ENCODE results near the gene SLC7A9.
"Not testable (repeated sequence)": the region's sequence is repeated elsewhere in the genome, so short reads cannot be mapped to it uniquely, and the experiment has no call there.

Gene SLC7A9

DNA sequence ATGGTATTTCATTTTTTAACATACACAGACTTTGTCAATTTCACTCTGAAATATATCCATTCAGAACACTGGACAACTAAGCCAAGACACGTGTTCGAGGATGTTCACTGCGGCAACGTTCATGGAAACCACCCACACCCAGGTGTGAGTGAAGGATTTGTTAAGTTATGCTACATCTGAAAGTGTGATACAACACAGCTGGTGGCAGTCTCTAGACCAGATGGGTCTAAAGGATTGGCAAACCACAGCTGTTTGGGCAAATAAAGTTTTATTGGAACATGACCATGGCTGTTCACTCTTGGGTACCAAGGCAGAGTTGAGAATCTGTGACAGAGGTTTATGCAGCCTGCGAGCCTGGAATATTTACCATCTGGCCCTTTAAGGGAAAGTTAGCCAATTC is 12.0 kb downstream of the SLC7A9 start:
- no peak overlapping the region for H3K27ac Mint-ChIP-seq (ENCODE audit: low read depth)
- no peaks in the 10 kb centered on the region for H3K4me1 Mint-ChIP-seq

DNA sequence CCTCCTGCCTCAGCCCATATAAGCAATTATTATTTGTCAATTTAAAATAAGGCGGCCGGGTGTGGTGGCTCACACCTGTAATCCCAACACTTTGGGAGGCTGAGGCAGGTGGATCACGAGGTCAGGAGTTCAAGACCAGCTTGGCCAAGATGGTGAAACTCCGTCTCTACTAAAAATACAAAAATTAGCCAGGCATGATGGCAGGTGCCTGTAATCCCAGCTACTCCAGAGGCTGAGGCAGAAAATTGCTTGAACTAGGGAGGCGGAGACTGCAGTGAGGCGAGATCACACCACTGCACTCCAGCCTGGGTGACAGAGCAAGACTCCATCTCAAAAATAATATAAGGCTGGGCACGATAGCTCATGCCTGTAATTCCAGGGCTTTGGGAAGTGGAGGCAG is 12.7 kb downstream of the SLC7A9 start:
- not testable (repeated sequence) for H3K27me3 Mint-ChIP-seq; H3K4me1 Mint-ChIP-seq; H3K9me3 Mint-ChIP-seq; DNase-seq (ENCODE audit: low spot score in 2 of 2); H3K36me3 Mint-ChIP-seq (ENCODE audit: insufficient read depth); H3K4me3 Mint-ChIP-seq; ATAC-seq (replicated peaks; ENCODE audit: extremely low read depth, poor library complexity, severe bottlenecking); H3K27ac Mint-ChIP-seq (ENCODE audit: low read depth)

More for the DNA sequence above, 12.0 kb downstream of the SLC7A9 start:
- Mint-ChIP-seq H3K9me3 (no peaks in the 10 kb centered on the region), H3K4me3 (no peak overlapping the region), H3K36me3 (ENCODE audit: insufficient read depth) (no peaks in the 10 kb centered on the region), H3K27me3 (no peaks in the 10 kb centered on the region)
- ATAC-seq (replicated peaks; ENCODE audit: extremely low read depth, poor library complexity, severe bottlenecking) (no peak), DNase-seq (ENCODE audit: low spot score in 2 of 2) (no peak)

GRCh38 chr19:32852216-32852615 is 17.4 kb downstream of the SLC7A9 start:
- no peak for ATAC-seq (replicated peaks; ENCODE audit: extremely low read depth, poor library complexity, severe bottlenecking)

DNA sequence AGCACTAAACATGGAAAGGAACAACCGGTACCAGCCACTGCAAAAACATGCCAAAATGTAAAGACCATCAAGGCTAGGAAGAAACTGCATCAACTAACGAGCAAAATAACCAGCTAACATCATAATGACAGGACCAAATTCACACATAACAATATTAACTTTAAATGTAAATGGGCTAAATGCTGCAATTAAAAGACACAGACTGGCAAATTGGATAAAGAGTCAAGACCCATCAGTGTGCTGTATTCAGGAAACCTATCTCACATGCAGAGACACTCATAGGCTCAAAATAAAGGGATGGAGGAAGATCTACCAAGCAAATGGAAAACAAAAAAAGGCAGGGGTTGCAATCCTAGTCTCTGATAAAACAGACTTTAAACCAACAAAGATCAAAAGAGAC is 21.5 kb downstream of the SLC7A9 start:
- H3K27ac Mint-ChIP-seq (ENCODE audit: low read depth); H3K4me3 Mint-ChIP-seq; ATAC-seq (replicated peaks; ENCODE audit: extremely low read depth, poor library complexity, severe bottlenecking); DNase-seq (ENCODE audit: low spot score in 2 of 2); H3K36me3 Mint-ChIP-seq (ENCODE audit: insufficient read depth); H3K9me3 Mint-ChIP-seq; H3K4me1 Mint-ChIP-seq; H3K27me3 Mint-ChIP-seq: not testable (repeated sequence)

More at GRCh38 chr19:32852216-32852615, 17.4 kb downstream of the SLC7A9 start:
- H3K27me3 Mint-ChIP-seq = no peaks in the 10 kb centered on the region
- H3K4me3 Mint-ChIP-seq = no peak overlapping the region
- H3K27ac Mint-ChIP-seq (ENCODE audit: low read depth) = no peak overlapping the region
- no peaks in the 10 kb centered on the region for H3K9me3 Mint-ChIP-seq
- no peaks in the 10 kb centered on the region for H3K4me1 Mint-ChIP-seq
- DNase-seq (ENCODE audit: low spot score in 2 of 2) = no peak
- no peaks in the 10 kb centered on the region for H3K36me3 Mint-ChIP-seq (ENCODE audit: insufficient read depth)

DNA sequence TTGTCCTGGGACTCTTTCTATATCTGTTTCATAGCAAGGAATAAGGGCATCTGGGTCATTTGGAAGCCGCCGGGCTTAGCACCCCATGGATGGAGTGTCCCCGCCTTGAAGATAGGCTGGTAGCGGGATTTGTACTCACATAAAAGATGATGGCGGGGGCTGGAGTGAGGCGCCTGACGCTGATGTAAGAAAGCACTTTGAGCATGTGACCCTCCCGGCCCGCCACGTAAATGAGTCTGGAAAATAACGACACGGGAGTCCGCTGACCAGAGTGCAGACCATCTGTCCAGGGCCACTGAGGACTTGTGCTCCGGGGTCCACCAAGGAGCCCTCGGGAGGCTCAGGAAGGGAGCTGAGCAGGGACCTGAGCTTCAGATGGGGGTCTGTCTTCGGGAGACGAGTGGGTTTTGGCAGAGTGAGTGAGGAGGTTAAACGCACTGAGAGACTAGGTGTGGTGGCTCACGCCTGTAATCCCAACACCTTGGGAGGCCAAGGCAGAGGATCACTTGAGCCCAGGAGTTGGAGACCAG is 25.8 kb downstream of the SLC7A9 start:
- Mint-ChIP-seq H3K4me3 (no peak overlapping the region), H3K36me3 (ENCODE audit: insufficient read depth) (peaks cover 3% of the 10 kb centered on the region), H3K4me1 (peaks cover 4% of the 10 kb centered on the region), H3K27ac (ENCODE audit: low read depth) (no peak overlapping the region), H3K9me3 (peaks cover 19% of the 10 kb centered on the region), H3K27me3 (no peaks in the 10 kb centered on the region)
- DNase-seq (ENCODE audit: low spot score in 2 of 2) (no peak), ATAC-seq (replicated peaks; ENCODE audit: extremely low read depth, poor library complexity, severe bottlenecking) (no peak)

DNA sequence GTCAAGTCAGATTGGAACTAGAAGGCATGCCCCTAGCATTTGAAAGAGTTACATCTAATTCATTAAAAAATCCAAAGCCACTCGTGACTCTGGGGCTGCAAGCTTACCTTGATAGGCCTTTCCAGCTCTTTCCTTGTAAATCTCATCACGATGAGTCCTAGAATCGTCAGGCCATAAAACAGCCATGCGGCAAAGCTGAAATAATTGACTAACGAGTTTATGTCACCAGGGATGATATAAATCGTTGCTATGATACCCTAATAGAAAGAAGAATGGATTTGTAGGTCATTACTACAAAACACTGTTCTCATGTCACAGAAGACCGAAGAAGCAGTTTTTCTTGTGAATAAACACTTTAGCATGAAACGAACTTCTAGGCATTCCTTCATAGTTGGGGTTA is 27.5 kb downstream of the SLC7A9 start:
- H3K4me1 Mint-ChIP-seq = peaks cover 4% of the 10 kb centered on the region
- H3K36me3 Mint-ChIP-seq (ENCODE audit: insufficient read depth) = peaks cover 3% of the 10 kb centered on the region

GRCh38 chr19:32837531-32837930 is 32.0 kb downstream of the SLC7A9 start:
- H3K9me3 Mint-ChIP-seq = peaks cover 19% of the 10 kb centered on the region

More for the DNA sequence above, 27.5 kb downstream of the SLC7A9 start:
- H3K4me3 Mint-ChIP-seq = no peak overlapping the region
- ATAC-seq (replicated peaks; ENCODE audit: extremely low read depth, poor library complexity, severe bottlenecking) = no peak
- no peak for DNase-seq (ENCODE audit: low spot score in 2 of 2)
- H3K9me3 Mint-ChIP-seq = peaks cover 19% of the 10 kb centered on the region
- no peaks in the 10 kb centered on the region for H3K27me3 Mint-ChIP-seq
- no peak overlapping the region for H3K27ac Mint-ChIP-seq (ENCODE audit: low read depth)

GRCh38 chr19:32833388-32833787 is 36.2 kb downstream of the SLC7A9 start:
- not testable (repeated sequence) for H3K36me3 Mint-ChIP-seq (ENCODE audit: insufficient read depth); ATAC-seq (replicated peaks; ENCODE audit: extremely low read depth, poor library complexity, severe bottlenecking); H3K4me3 Mint-ChIP-seq; H3K9me3 Mint-ChIP-seq; H3K4me1 Mint-ChIP-seq; H3K27ac Mint-ChIP-seq (ENCODE audit: low read depth); H3K27me3 Mint-ChIP-seq; DNase-seq (ENCODE audit: low spot score in 2 of 2)

More at GRCh38 chr19:32837531-32837930, 32.0 kb downstream of the SLC7A9 start:
- no peak for DNase-seq (ENCODE audit: low spot score in 2 of 2)
- Mint-ChIP-seq H3K27me3 (no peaks in the 10 kb centered on the region), H3K4me3 (no peak overlapping the region), H3K4me1 (no peaks in the 10 kb centered on the region), H3K36me3 (ENCODE audit: insufficient read depth) (peaks cover 3% of the 10 kb centered on the region), H3K27ac (ENCODE audit: low read depth) (no peak overlapping the region)
- no peak for ATAC-seq (replicated peaks; ENCODE audit: extremely low read depth, poor library complexity, severe bottlenecking)

DNA sequence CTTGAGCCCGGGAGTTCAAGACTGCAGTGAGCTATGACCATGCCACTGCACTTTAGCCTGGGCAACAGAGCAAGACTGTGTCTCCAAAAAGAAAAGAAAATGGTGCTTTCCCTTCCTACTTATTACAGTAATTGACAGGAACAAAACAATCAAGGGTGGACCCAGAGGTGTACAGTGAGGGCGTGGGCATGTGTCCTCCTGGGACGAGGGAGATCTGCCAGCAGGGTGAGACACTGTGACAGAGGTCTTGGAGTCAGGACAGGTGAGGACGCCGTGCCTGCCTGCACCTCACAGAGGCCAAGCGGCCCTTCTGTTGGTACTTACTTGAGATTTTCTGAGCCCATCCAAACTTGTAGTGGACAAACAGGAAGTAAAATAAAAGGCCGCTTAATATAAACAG is 36.7 kb downstream of the SLC7A9 start:
- H3K4me3 Mint-ChIP-seq; H3K9me3 Mint-ChIP-seq; DNase-seq (ENCODE audit: low spot score in 2 of 2); H3K4me1 Mint-ChIP-seq; H3K27ac Mint-ChIP-seq (ENCODE audit: low read depth); H3K27me3 Mint-ChIP-seq; H3K36me3 Mint-ChIP-seq (ENCODE audit: insufficient read depth); ATAC-seq (replicated peaks; ENCODE audit: extremely low read depth, poor library complexity, severe bottlenecking): not testable (repeated sequence)

DNA sequence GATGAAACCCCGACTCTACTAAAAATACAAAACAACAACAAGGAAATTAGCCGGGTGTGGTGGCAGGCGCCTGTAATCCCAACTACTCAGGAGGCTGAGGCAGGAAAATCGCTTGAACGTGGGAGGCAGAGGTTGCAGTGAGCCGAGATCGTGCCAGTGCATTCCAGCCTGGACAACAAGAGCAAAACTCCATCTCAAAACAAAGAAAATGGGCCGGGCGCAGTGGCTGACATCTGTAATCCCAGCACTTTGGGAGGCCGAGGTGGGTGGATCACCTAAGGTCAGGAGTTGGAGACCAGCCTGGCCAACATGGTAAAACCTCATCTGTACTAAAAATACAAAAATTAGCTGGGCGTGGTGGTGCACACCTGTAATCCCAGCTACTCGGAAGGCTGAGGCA is 37.5 kb downstream of the SLC7A9 start:
- H3K27ac Mint-ChIP-seq (ENCODE audit: low read depth); H3K27me3 Mint-ChIP-seq; H3K36me3 Mint-ChIP-seq (ENCODE audit: insufficient read depth); H3K4me1 Mint-ChIP-seq; H3K4me3 Mint-ChIP-seq; DNase-seq (ENCODE audit: low spot score in 2 of 2); ATAC-seq (replicated peaks; ENCODE audit: extremely low read depth, poor library complexity, severe bottlenecking); H3K9me3 Mint-ChIP-seq: not testable (repeated sequence)

DNA sequence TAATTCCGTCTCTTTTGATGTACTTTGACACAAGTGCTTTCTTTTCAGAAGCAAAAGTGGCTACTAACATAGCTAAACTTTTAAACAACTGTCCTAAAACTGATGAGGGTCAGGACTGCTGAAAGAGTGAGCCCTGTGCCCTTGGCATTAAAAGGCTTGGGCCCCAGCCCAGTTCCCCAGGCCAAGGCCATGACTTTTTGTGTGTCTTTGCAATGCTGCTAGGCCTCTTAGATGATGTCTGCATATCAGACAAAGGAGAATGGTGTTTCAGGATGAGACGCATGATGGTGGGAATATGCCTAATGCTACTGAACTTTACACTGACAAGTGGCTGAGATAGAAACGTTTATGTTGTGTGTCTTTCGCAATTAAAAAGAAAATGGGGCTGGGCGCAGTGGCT is 38.0 kb downstream of the SLC7A9 start:
- ATAC-seq (replicated peaks; ENCODE audit: extremely low read depth, poor library complexity, severe bottlenecking) (no peak), DNase-seq (ENCODE audit: low spot score in 2 of 2) (no peak)
- H3K36me3 Mint-ChIP-seq (ENCODE audit: insufficient read depth) = no peaks in the 10 kb centered on the region
- no peaks in the 10 kb centered on the region for H3K9me3 Mint-ChIP-seq
- H3K4me1 Mint-ChIP-seq = no peaks in the 10 kb centered on the region
- no peaks in the 10 kb centered on the region for H3K27me3 Mint-ChIP-seq
- no peak overlapping the region for H3K27ac Mint-ChIP-seq (ENCODE audit: low read depth)
- H3K4me3 Mint-ChIP-seq = no peak overlapping the region

DNA sequence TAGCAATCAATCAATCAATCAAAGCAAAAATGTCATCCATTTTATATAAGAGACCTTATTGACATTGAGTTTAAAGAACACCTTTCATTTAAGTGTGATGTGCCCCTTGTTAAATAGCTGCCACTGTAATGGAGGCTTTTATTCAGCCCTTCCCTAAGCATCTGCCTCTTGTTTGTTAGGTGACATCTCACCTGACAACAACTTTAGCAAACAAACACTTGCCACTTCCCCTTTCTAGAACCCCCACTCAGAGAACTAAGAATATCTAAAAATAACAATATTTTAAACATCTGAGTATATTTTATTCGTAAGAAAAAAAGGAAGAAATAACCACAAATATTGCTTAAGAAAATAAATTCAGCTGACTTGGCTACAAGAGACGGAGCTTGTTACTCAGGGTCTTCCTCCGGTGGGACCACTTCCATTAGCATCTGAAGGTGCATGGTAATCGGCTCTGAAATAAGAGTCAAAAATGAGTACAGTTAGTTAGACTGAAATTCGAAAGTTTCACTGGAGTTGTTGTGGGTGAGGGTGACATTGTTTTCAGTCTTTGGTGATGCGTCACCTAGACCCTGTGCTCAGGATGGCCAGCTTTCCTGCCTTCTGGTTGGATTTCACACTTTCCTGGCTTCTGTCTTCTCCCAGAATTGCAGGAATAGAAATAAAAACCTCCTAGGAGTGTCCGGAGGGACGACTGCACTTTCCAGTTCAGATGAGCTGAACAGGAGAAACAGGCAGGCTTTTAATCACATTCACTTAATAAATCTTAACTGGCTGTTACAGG is 39.1 kb downstream of the SLC7A9 start:
- H3K9me3 Mint-ChIP-seq = no peaks in the 10 kb centered on the region
- no peak overlapping the region for H3K27ac Mint-ChIP-seq (ENCODE audit: low read depth)
- no peak overlapping the region for H3K4me3 Mint-ChIP-seq
- no peaks in the 10 kb centered on the region for H3K36me3 Mint-ChIP-seq (ENCODE audit: insufficient read depth)
- H3K4me1 Mint-ChIP-seq = no peaks in the 10 kb centered on the region
- DNase-seq (ENCODE audit: low spot score in 2 of 2) = no peak
- H3K27me3 Mint-ChIP-seq = no peaks in the 10 kb centered on the region
- ATAC-seq (replicated peaks; ENCODE audit: extremely low read depth, poor library complexity, severe bottlenecking) = no peak

- H3K4me3 Mint-ChIP-seq = no peak overlapping the region
Measured at GRCh38 chr19:32829345-32829896, 40.1 kb downstream of the SLC7A9 start.

More at GRCh38 chr19:32829345-32829896, 40.1 kb downstream of the SLC7A9 start:
- Mint-ChIP-seq H3K4me1 (no peaks in the 10 kb centered on the region), H3K27me3 (no peaks in the 10 kb centered on the region), H3K9me3 (no peaks in the 10 kb centered on the region), H3K36me3 (ENCODE audit: insufficient read depth) (no peaks in the 10 kb centered on the region), H3K27ac (ENCODE audit: low read depth) (no peak overlapping the region)
- DNase-seq (ENCODE audit: low spot score in 2 of 2) (no peak), ATAC-seq (replicated peaks; ENCODE audit: extremely low read depth, poor library complexity, severe bottlenecking) (no peak)
